ENCODE data around the gene KIF11. TPM values are rescaled to one million over a fixed set of nuclear protein-coding genes. Genes with fewer than 3 reads are reported as not detected.

Gene KIF11
- total and polyA plus RNA-seq, 9 of the 15 experiments (the other 6 are each of a cell fraction or from before 2014, with no cell fraction given): 11.3 to 54.4 (median 29.2) TPM

GRCh38 chr10:92592761-92593618, at the start of gene KIF11 (continued):
- TF ChIP-seq FOS (IDR thresholded peaks at IDR 0.05; ENCODE audit: extremely low read depth, insufficient read length): peak; percentile 22
- peak; percentile 21; the same call in 1 of the 2 replicates for TF ChIP-seq SOX6 (IDR thresholded peaks at IDR 0.05)
- TF ChIP-seq BACH1 (tag; IDR thresholded peaks at IDR 0.05): no peak
- no peak; the same call in 1 of the 2 replicates for TF ChIP-seq KHSRP (IDR thresholded peaks at IDR 0.05)
- no peak for TF ChIP-seq OTX1 (CRISPR knock-in tag; IDR thresholded peaks at IDR 0.05)
- peak; percentile 87 for TF ChIP-seq POLR2AphosphoS5 (IDR thresholded peaks at IDR 0.05; ENCODE audit: control insufficient read depth, insufficient read depth, low read depth, low read length)
- TF ChIP-seq THAP12 (CRISPR knock-in tag; IDR thresholded peaks at IDR 0.05): 0 out of 2 replicates have a peak, but pooled peaks have one; percentile 37
- no peak for TF ChIP-seq ZNF695 (CRISPR knock-in tag; IDR thresholded peaks at IDR 0.05)
- TF ChIP-seq SRSF1 (IDR thresholded peaks at IDR 0.05; ENCODE audit: low read depth, low read length): no peak
- TF ChIP-seq ILF3 (IDR thresholded peaks at IDR 0.05; ENCODE audit: borderline replicate concordance): no peak
- TF ChIP-seq ARID2 (IDR thresholded peaks at IDR 0.05): no peak
- peak; percentile 95 for TF ChIP-seq POLR2A (conservative IDR thresholded peaks at IDR 0.05)
- TF ChIP-seq ZNF785 (CRISPR knock-in tag; IDR thresholded peaks at IDR 0.05): no peak
- no peak for TF ChIP-seq CBFB (CRISPR knock-in tag; IDR thresholded peaks at IDR 0.05)
- TF ChIP-seq SNRNP70 (optimal IDR thresholded peaks at IDR 0.05; ENCODE audit: low read depth, low read length): no peak
- no peak for TF ChIP-seq CREB5 (CRISPR knock-in tag; IDR thresholded peaks at IDR 0.05)
- peak; percentile 80 to 82 for TF ChIP-seq NRF1 (conservative IDR thresholded peaks at IDR 0.05 in 1 of 2, IDR thresholded peaks at IDR 0.05 in 1 of 2)
- TF ChIP-seq GTF2B (IDR thresholded peaks at IDR 0.05; ENCODE audit: extremely low read depth, insufficient read length): peak; percentile 47
- TF ChIP-seq EZH2 (IDR thresholded peaks at IDR 0.05; ENCODE audit: borderline replicate concordance, low read depth, low read length): no peak
- TF ChIP-seq ZNF12 (CRISPR knock-in tag; IDR thresholded peaks at IDR 0.05): 0 out of 2 replicates have a peak, but pooled peaks have one; percentile 55
- TF ChIP-seq ZBTB9 (CRISPR knock-in tag; IDR thresholded peaks at IDR 0.05): no peak
- TF ChIP-seq TGIF2 (CRISPR knock-in tag; IDR thresholded peaks at IDR 0.05): no peak
- TF ChIP-seq RBFOX2 (IDR thresholded peaks at IDR 0.05; ENCODE audit: low read depth, low read length): peak; percentile 97

All from K562 (cell line).